ENCODE measurements around the gene CCL20. TPM values are rescaled to one million over a fixed set of nuclear protein-coding genes. Genes with fewer than 3 reads are reported as not detected.
A peak's percentile ranks its signal among the peaks of the same experiment; 100 is the strongest.

The CCL20 gene
- total and polyA plus RNA-seq, 2 of the 13 experiments (the other 11 are each of a cell fraction or from before 2014, with no cell fraction given), result 223 to 903 TPM

GRCh38 chr2:227821043-227821942 is 7.7 kb downstream of the CCL20 start (continued):
- TF ChIP-seq GMEB2 (CRISPR knock-in tag; IDR thresholded peaks at IDR 0.05; ENCODE audit: low read depth) (no peak), CHD2 (IDR thresholded peaks at IDR 0.05; ENCODE audit: low read depth, low read length) (peak; percentile 16; the same call in 1 of the 2 replicates), MED13 (CRISPR knock-in tag; IDR thresholded peaks at IDR 0.05) (peak; percentile 81), NFIC (IDR thresholded peaks at IDR 0.05; ENCODE audit: low read length) (peak; percentile 92), ZNF264 (CRISPR knock-in tag; IDR thresholded peaks at IDR 0.05) (peak; percentile 95), ZBED4 (CRISPR knock-in tag; IDR thresholded peaks at IDR 0.05; ENCODE audit: borderline replicate concordance) (no peak), ZNF281 (CRISPR knock-in tag; IDR thresholded peaks at IDR 0.05; ENCODE audit: borderline replicate concordance) (peak; percentile 80; the same call in 1 of the 2 replicates), ZNF329 (CRISPR knock-in tag; IDR thresholded peaks at IDR 0.05; ENCODE audit: low read depth) (no peak), YY1 (IDR thresholded peaks at IDR 0.05; ENCODE audit: insufficient read depth, insufficient replicate concordance, low read depth, low read length) (no peak), CBX2 (IDR thresholded peaks at IDR 0.05; ENCODE audit: low read depth, low read length) (no peak), CBX2 (CRISPR knock-in tag; IDR thresholded peaks at IDR 0.05; ENCODE audit: low read depth) (no peak), YEATS2 (CRISPR knock-in tag; IDR thresholded peaks at IDR 0.05; ENCODE audit: borderline replicate concordance) (no peak), ZNF20 (CRISPR knock-in tag; IDR thresholded peaks at IDR 0.05) (no peak), GATAD1 (CRISPR knock-in tag; IDR thresholded peaks at IDR 0.05) (peak; percentile 38; the same call in 1 of the 2 replicates)
